OCI-LY7 (cell line): ENCODE measurements around the gene ATXN1. TPM values are rescaled to one million over a fixed set of nuclear protein-coding genes. Genes with fewer than 3 reads are reported as not detected.

Experiments
- BruUV-seq: library from RNA; stranded (reverse); fragments of 400-500 nt; replicated peaks from 2 replicates; lab custom pipeline; 2021; lab: Mats Ljungman, UMichigan
- CTCF ChIA-PET: fragments of 300-600 bp; sonication (Branson Sonifier 250); formaldehyde crosslinking; loops from one replicate; lab custom pipeline; 2022; ENCODE audit warnings: antibody characterized with exemption; ENCODE audit not compliant: unreplicated experiment; lab: Charles Lee
- POLR2A ChIA-PET: fragments of 300-600 bp; sonication (Branson Sonifier 250); formaldehyde crosslinking; loops from one replicate; lab custom pipeline; 2022; ENCODE audit warnings: antibody characterized with exemption; lab: Charles Lee
- DNase-seq: peaks from one replicate; pipeline ENCODE4 v3.0.0-alpha.2; 2015; ENCODE audit warnings: low spot score
- H2AFZ ChIP-seq: fragments of 200-600 bp; sonication (generic), shearing (Covaris generic); 2 replicates; pipeline ENCODE4 v1.6.1; 2014; ENCODE audit warnings: mild to moderate bottlenecking, antibody characterized with exemption, low read length, moderate library complexity
- H3K27ac ChIP-seq: fragments of 200-600 bp; sonication (generic); 2 replicates; pipeline ENCODE4 v1.5.1; 2014; ENCODE audit warnings: mixed run types, low read depth, mild to moderate bottlenecking, moderate library complexity, low read length, inconsistent platforms; ENCODE audit not compliant: poor library complexity, severe bottlenecking
- H3K36me3 ChIP-seq: fragments of 200-600 bp; sonication (generic); 2 replicates; pipeline ENCODE4 v1.6.1; 2014; ENCODE audit warnings: mild to moderate bottlenecking, antibody characterized with exemption, low read length, moderate library complexity, mixed read lengths; ENCODE audit not compliant: insufficient read depth
- H3K4me1 ChIP-seq: fragments of 200-600 bp; sonication (generic); 2 replicates; pipeline ENCODE4 v1.5.1; 2014; ENCODE audit warnings: mild to moderate bottlenecking, low read length; ENCODE audit not compliant: insufficient read depth, poor library complexity, severe bottlenecking
- H3K4me2 ChIP-seq: fragments of 200-600 bp; sonication (generic); 2 replicates; pipeline ENCODE4 v1.6.1; 2014; ENCODE audit warnings: mild to moderate bottlenecking, low read length
- H3K4me3 ChIP-seq: fragments of 200-600 bp; sonication (generic); 2 replicates; pipeline ENCODE4 v1.5.1; 2014; ENCODE audit warnings: mild to moderate bottlenecking, low read depth, low read length; ENCODE audit not compliant: poor library complexity, severe bottlenecking
- H3K79me2 ChIP-seq: fragments of 200-600 bp; sonication (generic); 2 replicates; pipeline ENCODE4 v1.6.1; 2016; ENCODE audit warnings: low read depth, mild to moderate bottlenecking, low read length, moderate library complexity, mixed read lengths; ENCODE audit not compliant: insufficient read depth
- H3K9me2 ChIP-seq: fragments of 200-600 bp; sonication (generic); 2 replicates; pipeline ENCODE4 v1.6.1; 2016; ENCODE audit warnings: mild to moderate bottlenecking, low read length, mixed read lengths; ENCODE audit not compliant: insufficient read depth
- H3K9me3 ChIP-seq: fragments of 200-600 bp; sonication (generic); 2 replicates; pipeline ENCODE4 v1.6.1; 2014; ENCODE audit warnings: mild to moderate bottlenecking, mixed run types, low read length, mixed read lengths
- H4K20me1 ChIP-seq: fragments of 200-600 bp; sonication (generic); 2 replicates; pipeline ENCODE4 v1.6.1; 2014; ENCODE audit warnings: mild to moderate bottlenecking, antibody characterized with exemption, low read length, moderate library complexity, mixed read lengths; ENCODE audit not compliant: insufficient read depth
- CTCF ChIP-seq: fragments of 200-600 bp; sonication (generic); conservative IDR thresholded peaks from 2 replicates; pipeline ENCODE4 v1.5.1; 2014; ENCODE audit warnings: mild to moderate bottlenecking, antibody characterized with exemption, low read length, moderate library complexity, mixed read lengths
- EZH2phosphoT487 ChIP-seq: fragments of 200-600 bp; sonication (generic); IDR thresholded peaks from 2 replicates; pipeline ENCODE4 v1.6.1; 2018; ENCODE audit warnings: low read depth, borderline replicate concordance, mild to moderate bottlenecking, mixed run types, antibody characterized with exemption, low read length, moderate library complexity, mixed read lengths
- intact Hi-C: fragments of 100-400 bp; cut with micrococcal nuclease; formaldehyde crosslinking; loops from one replicate; pipeline ENCODE4 v1.10.0; 2022; ENCODE audit not compliant: unreplicated experiment
- total RNA-seq, 2 experiments: library from RNA; depleted of rRNA in 1 of 2; stranded (reverse); fragments of >200 nt in 1 of 2; shearing (Covaris generic) in 1 of 2; gene quantifications; 2 replicates each; pipeline ENCODE4 v1.2.3, GENCODE V29; 2014 to 2022

The ATXN1 gene
- total RNA-seq, 2 experiments from 2014 or later, result not detected

GRCh38 chr6:16684195-16684689, 77.0 kb downstream of the ATXN1 start:
- no peak overlapping the region for H2AFZ ChIP-seq
- ChIA-PET CTCF (no interaction called here), POLR2A (no interaction called here)
- H3K4me1 ChIP-seq, result no peaks in the 10 kb centered on the region
- intact Hi-C loops, result no loop called here
- H3K4me2 ChIP-seq, result no peak overlapping the region
- H3K36me3 ChIP-seq, result no peaks in the 10 kb centered on the region
- H3K9me3 ChIP-seq, result no peaks in the 10 kb centered on the region
- no peaks in the 10 kb centered on the region for H4K20me1 ChIP-seq
- H3K27ac ChIP-seq, result no peak overlapping the region
- no peak for TF ChIP-seq CTCF
- TF ChIP-seq EZH2phosphoT487, result no peak
- H3K4me3 ChIP-seq, result no peak overlapping the region
- H3K9me2 ChIP-seq, result no peaks in the 10 kb centered on the region
- no peak for DNase-seq
- BruUV-seq, result no TSS peak
- no peaks in the 10 kb centered on the region for H3K79me2 ChIP-seq

GRCh38 chr6:16683641-16684194, 77.5 kb downstream of the ATXN1 start:
- TF ChIP-seq EZH2phosphoT487, result no peak
- no peak for TF ChIP-seq CTCF
- no peaks in the 10 kb centered on the region for H3K79me2 ChIP-seq
- H4K20me1 ChIP-seq, result no peaks in the 10 kb centered on the region
- no peaks in the 10 kb centered on the region for H3K9me3 ChIP-seq
- no peaks in the 10 kb centered on the region for H3K4me1 ChIP-seq
- intact Hi-C loops, result no loop called here
- H3K4me2 ChIP-seq, result no peak overlapping the region
- CTCF ChIA-PET, result no interaction called here
- H3K9me2 ChIP-seq, result no peaks in the 10 kb centered on the region
- H3K36me3 ChIP-seq, result no peaks in the 10 kb centered on the region
- BruUV-seq, result no TSS peak
- POLR2A ChIA-PET, result no interaction called here
- DNase-seq, result no peak
- H3K27ac ChIP-seq, result no peak overlapping the region
- H3K4me3 ChIP-seq, result no peak overlapping the region
- no peak overlapping the region for H2AFZ ChIP-seq

- POLR2A ChIA-PET, result interaction anchor here (0.6 to 1.1 kb wide), 3 partner anchors 10 to 389 kb away, joined by 3 read pairs; no protein-coding TSS in a partner anchor
- TF ChIP-seq EZH2phosphoT487 (no peak), CTCF (no peak)
These were observed 79.9 kb downstream of the ATXN1 start for GRCh38 chr6:16681260-16681873.

More at GRCh38 chr6:16681260-16681873, 79.9 kb downstream of the ATXN1 start:
- intact Hi-C loops, result no loop called here
- H4K20me1 ChIP-seq, result no peaks in the 10 kb centered on the region
- no peak overlapping the region for H3K27ac ChIP-seq
- no peaks in the 10 kb centered on the region for H3K9me3 ChIP-seq
- no peak for DNase-seq
- H3K36me3 ChIP-seq, result no peaks in the 10 kb centered on the region
- H3K4me1 ChIP-seq, result no peaks in the 10 kb centered on the region
- H3K9me2 ChIP-seq, result no peaks in the 10 kb centered on the region
- BruUV-seq, result no TSS peak
- no peak overlapping the region for H3K4me2 ChIP-seq
- no peak overlapping the region for H3K4me3 ChIP-seq
- CTCF ChIA-PET, result no interaction called here
- H3K79me2 ChIP-seq, result no peaks in the 10 kb centered on the region
- no peak overlapping the region for H2AFZ ChIP-seq
